HepG2 (cell line): Measurements from ENCODE around the gene PTGR2. TPM values are rescaled to one million over a fixed set of nuclear protein-coding genes. Genes with fewer than 3 reads are reported as not detected.

ENCODE experiments used
- ATF4 ChIP-seq, 2 experiments: fragments of 450-650 bp in 1 of 2; sonication (generic) in 1 of 2; formaldehyde crosslinking; IDR thresholded peaks; 2 replicates each; pipeline versions ENCODE4 v1.5.0 to v1.8.0; 2020 to 2022; ENCODE audit warnings: mild to moderate bottlenecking in 1 of 2, missing genetic modification reagents in 1 of 2
- FUBP1 ChIP-seq: sonication (generic); formaldehyde crosslinking; IDR thresholded peaks from 2 replicates; pipeline ENCODE4 v1.5.1; 2020; ENCODE audit warnings: missing genetic modification reagents, mild to moderate bottlenecking, borderline replicate concordance
- LRRFIP1 ChIP-seq: sonication (generic); formaldehyde crosslinking; conservative IDR thresholded peaks from 2 replicates; pipeline ENCODE4 v1.4.0; 2020; ENCODE audit warnings: missing genetic modification reagents
- MTERF4 ChIP-seq: sonication (generic); formaldehyde crosslinking; IDR thresholded peaks from 2 replicates; pipeline ENCODE4 v1.8.0; 2023; ENCODE audit warnings: mild to moderate bottlenecking, missing genetic modification reagents
- NFE2L1 ChIP-seq: sonication (generic); formaldehyde crosslinking; IDR thresholded peaks from 2 replicates; pipeline ENCODE4 v1.4.0; 2020; ENCODE audit warnings: missing genetic modification reagents, mild to moderate bottlenecking, borderline replicate concordance
- PHB2 ChIP-seq: fragments of 450-650 bp; IDR thresholded peaks from 2 replicates; pipeline ENCODE4 v1.6.1; 2018; ENCODE audit not compliant: partially characterized antibody
- PHF8 ChIP-seq: sonication (generic); formaldehyde crosslinking; IDR thresholded peaks from 2 replicates; pipeline ENCODE4 v1.5.0; 2020; ENCODE audit warnings: missing genetic modification reagents
- SNAPC4 ChIP-seq: sonication (generic); formaldehyde crosslinking; IDR thresholded peaks from 2 replicates; pipeline ENCODE4 v1.4.0; 2020; ENCODE audit warnings: mild to moderate bottlenecking, missing genetic modification reagents
- TAF1 ChIP-seq: sonication (generic); formaldehyde crosslinking; IDR thresholded peaks from 2 replicates; pipeline ENCODE4 v1.4.0; 2020; ENCODE audit warnings: missing genetic modification reagents
- TBL1XR1 ChIP-seq: fragments of 150-350 bp; IDR thresholded peaks from 2 replicates; pipeline ENCODE4 v1.6.1; 2014; ENCODE audit warnings: borderline replicate concordance, low read length; ENCODE audit not compliant: partially characterized antibody
- XRCC5 ChIP-seq: fragments of 200-400 bp; formaldehyde crosslinking; optimal IDR thresholded peaks from 2 replicates; pipeline ENCODE3; 2017; ENCODE audit warnings: mild to moderate bottlenecking, low read length
- ZBTB37 ChIP-seq: sonication (generic); formaldehyde crosslinking; IDR thresholded peaks from 2 replicates; pipeline ENCODE4 v1.4.0; 2020; ENCODE audit warnings: mild to moderate bottlenecking, missing genetic modification reagents
- polyA plus RNA-seq, 8 experiments: library from polyadenylated mRNA; depleted of rRNA in 3 of 8; stranded (reverse) in 7 of 8; unstranded in 1 of 8; fragments of >200 nt; fragmentation: Illumina TruSeq in 4 of 8; extraction: Trizol in 4 of 8; gene quantifications; 2 replicates each; pipeline versions ENCODE4 v1.2.1 to v1.2.3, GENCODE V29; 2011 to 2016; ENCODE audit warnings: low read depth in 4 of 8, missing spikeins in 1 of 8, mixed read lengths in 1 of 8; ENCODE audit not compliant: insufficient read depth in 1 of 8
- total RNA-seq, 5 experiments: library from RNA; depleted of rRNA; stranded (reverse); fragments of >200 nt; fragmentation: Illumina TruSeq; extraction: Trizol; gene quantifications; 2 replicates each; pipeline ENCODE4 v1.2.3, GENCODE V29; 2016; ENCODE audit warnings: low read depth in 1 of 5

PTGR2 gene
- total and polyA plus RNA-seq, 2 of the 13 experiments (the other 11 are each of a cell fraction or from before 2014, with no cell fraction given), result 3.0 to 4.3 TPM

- TF ChIP-seq SNAPC4 (CRISPR knock-in tag), result peak; percentile 63
- no peak for TF ChIP-seq LRRFIP1 (CRISPR knock-in tag)
- no peak for TF ChIP-seq TBL1XR1
- peak; percentile 78 for TF ChIP-seq PHF8 (CRISPR knock-in tag)
- TF ChIP-seq XRCC5, result no peak
- TF ChIP-seq ZBTB37 (CRISPR knock-in tag), result no peak
- TF ChIP-seq TAF1 (CRISPR knock-in tag), result peak; percentile 95
- no peak for TF ChIP-seq PHB2
- no peak for TF ChIP-seq ATF4 (CRISPR knock-in tag; IDR thresholded peaks at IDR 0.05)
- no peak for TF ChIP-seq FUBP1 (CRISPR knock-in tag)
- no peak for TF ChIP-seq NFE2L1 (CRISPR knock-in tag)
- no peak for TF ChIP-seq MTERF4 (CRISPR knock-in tag)
Observed at GRCh38 chr14:73851567-73852382, at the start of gene PTGR2 (continued).
